DMS153 treated with DMSO at 0.1 percent for 48 hours (cell line): ENCODE data around the gene SEL1L.
A peak's percentile ranks its signal among the peaks of the same experiment; 100 is the strongest.
"Not testable (repeated sequence)": the region's sequence is repeated elsewhere in the genome, so short reads cannot be mapped to it uniquely, and the experiment has no call there.

Experiments used
- DNase-seq: peaks from one replicate; lab custom pipeline; 2025; ENCODE audit not compliant: unreplicated experiment; lab: John Stamatoyannopoulos, UW

SEL1L gene

DNA sequence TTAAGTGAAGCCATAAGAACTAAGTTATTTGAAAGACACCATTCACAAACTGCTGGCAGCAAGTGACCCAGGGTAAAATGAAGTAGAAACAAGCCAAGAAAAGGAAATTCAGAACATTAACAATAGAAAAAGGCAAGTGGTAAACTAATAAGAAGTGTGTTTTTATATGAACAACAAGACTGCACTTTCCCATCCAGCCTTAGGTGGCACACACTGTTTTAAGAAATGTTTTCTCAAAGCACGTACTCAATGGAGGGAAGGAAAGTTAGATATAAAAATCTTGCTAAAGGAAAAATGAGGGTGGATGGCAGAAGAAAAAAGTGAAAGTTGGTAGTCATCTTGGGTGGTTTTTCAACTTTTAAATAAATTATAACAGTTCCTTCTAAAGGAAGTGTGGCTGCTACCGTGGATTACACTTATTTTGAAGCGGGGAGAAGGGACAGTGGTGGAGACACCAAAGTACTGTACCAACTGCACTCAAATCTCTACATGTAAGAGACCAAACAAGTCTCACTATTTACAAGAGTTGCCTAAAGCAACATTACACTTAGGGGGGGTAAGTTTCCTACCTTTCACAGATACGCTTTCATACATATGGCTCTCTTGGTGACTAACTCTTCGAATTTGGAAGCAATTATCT lies 58.8 kb downstream of the SEL1L start:
- no peak for DNase-seq

DNA sequence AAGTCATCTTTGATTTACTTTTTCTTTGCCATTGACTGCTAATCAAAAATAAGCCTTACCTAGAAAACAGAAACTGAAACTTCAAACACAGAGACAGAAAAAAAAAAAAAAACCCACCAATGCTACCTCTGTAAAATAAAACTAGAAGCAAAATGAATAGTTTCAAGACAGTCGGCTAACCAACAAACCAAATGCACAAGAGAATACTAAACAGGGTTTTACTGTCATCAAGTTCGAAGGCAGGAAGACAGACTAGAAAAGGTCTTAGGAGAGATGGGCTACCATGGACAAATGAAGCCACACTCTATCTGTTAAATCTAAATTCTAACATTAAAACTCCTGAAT lies 59.5 kb downstream of the SEL1L start:
- no peak for DNase-seq

DNA sequence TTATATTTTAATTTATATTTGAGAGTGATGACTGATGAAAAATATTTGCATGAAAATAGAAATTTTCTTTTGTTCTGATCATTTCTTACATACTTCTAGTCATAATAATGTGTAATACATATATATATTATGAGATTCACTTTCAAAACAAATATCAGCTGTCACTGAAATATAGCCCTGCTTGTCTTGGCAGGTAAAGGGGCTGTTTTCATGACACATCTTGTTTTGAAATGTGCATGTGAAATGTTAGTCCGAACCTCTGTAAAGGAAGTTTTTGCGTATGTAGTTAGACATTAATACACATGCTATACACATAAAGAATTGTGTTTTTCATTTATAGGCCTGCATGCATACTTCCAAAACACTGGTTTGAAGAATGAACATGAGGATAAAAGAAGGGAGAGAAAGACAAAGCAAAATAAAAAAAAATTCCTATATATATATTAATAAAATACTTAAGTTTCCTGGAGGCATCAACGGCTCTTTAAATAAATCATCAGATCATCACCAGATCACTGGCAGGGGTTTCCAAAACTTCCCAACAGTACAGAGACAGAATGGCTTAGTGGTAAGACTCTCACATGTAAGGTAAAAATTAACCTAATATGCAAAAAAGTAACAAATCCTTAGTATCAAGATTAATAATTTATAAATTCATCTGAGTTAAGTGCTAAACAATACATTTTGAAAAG lies 60.1 kb downstream of the SEL1L start:
- DNase-seq: no peak

GRCh38 chr14:81472096-81472800 lies 61.4 kb downstream of the SEL1L start:
- DNase-seq: no peak

DNA sequence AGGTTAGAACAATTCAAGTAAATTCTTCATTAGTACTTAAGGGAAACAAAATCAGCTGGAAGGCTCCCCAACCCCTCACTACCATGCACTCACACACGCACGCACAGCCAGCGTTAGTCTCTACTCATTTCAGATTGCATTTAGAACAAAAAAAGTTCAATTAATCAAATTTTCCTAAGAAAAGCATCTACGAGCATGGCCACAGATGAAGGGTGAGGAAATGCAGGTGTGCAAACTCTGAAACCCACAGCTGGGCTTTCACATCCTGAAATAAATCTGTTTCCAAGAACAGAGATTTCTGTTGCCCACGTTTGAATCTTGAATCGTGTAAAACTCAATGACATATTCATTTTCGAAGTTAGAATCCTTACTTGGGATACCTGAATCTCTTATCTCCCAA lies 62.6 kb downstream of the SEL1L start:
- no peak for DNase-seq

DNA sequence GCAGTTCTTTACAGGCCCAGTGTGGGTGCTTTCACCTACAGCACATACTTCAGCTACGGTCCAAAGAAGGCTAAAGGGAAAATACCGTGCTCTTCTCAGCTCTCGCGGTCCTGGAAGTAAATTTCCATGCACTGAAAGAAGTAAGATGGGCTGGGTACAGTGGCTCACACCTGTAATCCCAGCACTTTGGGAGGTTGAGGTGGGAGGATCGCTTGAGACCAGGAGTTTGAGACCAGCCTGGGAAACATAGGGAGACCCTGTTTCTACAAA lies 63.2 kb downstream of the SEL1L start:
- not testable (repeated sequence) for DNase-seq

- DNase-seq: no peak
Observed at GRCh38 chr14:81466854-81467253, 66.8 kb downstream of the SEL1L start.

GRCh38 chr14:81465507-81466228 lies 68.0 kb downstream of the SEL1L start:
- DNase-seq: no peak

DNA sequence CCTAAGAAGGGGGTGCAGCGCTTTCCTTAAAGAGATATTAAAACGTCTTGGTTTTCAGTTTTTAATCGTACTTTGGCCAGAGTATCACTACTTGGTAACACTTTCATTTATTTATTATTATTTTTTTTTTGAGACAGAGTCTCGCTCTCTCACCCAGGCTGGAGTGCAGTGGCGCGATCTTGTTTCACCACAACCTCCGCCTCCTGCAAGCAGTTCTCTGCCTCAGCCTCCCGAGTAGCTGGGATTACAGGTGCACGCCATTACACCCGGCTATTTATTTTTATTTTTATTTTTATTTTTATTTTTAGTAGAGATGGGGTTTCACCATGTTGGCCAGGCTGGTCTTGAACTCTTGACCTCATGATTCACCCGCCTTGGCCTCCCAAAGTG lies 68.7 kb downstream of the SEL1L start:
- DNase-seq: not testable (repeated sequence)

- DNase-seq: peak; percentile 31
Observed at GRCh38 chr14:81464253-81465002, 69.2 kb downstream of the SEL1L start.

GRCh38 chr14:81462356-81462755 lies 71.3 kb downstream of the SEL1L start:
- not testable (repeated sequence) for DNase-seq

DNA sequence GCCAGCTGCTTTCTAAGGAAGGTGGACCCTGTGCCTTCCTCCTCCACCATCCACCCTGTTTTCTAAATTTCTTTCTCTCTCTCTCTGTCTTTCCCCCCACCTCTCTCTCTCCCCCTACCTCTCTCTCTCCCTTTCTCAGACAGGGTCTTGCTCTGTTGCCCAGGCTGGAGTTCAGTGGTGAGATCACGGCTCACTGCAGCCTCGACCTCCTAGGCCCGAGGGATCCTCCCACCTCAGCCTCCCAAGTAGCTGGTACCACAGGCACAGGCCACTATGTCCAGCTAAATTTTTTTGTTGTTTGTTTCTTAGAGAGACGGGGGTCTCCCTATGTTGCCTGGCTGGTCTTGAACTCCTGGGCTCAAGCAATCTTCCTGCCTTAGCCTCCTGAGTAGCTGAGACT lies 73.7 kb downstream of the SEL1L start:
- DNase-seq: no peak

GRCh38 chr14:81458352-81458751 lies 75.3 kb downstream of the SEL1L start:
- DNase-seq: no peak

DNA sequence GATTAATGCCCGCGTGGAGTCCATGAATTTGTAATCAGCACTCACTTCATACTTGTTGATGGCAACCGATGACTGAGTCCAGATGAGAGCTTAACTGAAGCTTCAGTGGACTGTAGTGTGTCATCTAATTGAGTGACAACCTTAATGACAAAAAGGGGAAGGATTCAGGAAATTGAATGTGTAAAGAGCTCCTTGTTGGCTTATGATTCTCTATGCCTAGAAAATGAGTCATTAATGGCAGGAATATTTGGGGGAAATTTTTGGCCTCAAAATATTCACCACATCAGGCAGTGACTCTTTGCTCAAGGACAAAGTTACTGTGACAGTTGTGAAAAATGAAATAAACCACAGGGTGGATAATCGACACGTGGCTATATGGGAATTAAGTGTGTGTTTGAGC lies 78.3 kb downstream of the SEL1L start:
- DNase-seq: no peak

DNA sequence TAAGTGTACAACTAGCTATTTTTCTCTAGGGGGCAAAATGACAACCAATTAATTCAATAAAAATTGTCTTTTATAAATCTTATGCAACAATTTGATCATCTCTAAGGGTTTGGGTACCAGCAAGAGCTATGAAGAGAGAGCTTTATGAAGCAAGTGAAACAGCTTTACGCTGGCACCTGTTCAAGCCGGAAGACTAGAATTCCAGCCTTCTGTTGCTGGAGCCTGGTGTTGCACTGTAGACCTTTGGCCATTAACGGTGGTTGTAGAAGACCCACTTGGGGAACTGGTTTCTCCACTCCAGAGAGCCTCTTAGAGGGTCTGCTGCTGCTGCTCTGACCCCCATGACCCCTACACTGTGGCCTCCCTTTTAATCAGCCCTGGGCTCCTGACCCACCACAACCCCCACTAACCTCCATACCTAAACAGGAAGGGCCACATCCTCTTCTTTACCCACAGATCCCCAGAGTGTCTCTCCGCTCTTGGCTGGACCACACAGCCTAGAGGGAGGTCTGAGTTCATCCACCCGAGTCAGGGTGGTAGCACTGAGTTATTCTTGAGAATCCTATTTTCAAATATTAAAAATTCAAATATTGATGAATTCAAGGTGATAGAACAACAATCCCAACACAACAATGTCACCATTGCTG lies 79.0 kb downstream of the SEL1L start:
- DNase-seq: no peak

- DNase-seq: peak; percentile 59
Observed at GRCh38 chr14:81453166-81453766, 80.4 kb downstream of the SEL1L start.

DNA sequence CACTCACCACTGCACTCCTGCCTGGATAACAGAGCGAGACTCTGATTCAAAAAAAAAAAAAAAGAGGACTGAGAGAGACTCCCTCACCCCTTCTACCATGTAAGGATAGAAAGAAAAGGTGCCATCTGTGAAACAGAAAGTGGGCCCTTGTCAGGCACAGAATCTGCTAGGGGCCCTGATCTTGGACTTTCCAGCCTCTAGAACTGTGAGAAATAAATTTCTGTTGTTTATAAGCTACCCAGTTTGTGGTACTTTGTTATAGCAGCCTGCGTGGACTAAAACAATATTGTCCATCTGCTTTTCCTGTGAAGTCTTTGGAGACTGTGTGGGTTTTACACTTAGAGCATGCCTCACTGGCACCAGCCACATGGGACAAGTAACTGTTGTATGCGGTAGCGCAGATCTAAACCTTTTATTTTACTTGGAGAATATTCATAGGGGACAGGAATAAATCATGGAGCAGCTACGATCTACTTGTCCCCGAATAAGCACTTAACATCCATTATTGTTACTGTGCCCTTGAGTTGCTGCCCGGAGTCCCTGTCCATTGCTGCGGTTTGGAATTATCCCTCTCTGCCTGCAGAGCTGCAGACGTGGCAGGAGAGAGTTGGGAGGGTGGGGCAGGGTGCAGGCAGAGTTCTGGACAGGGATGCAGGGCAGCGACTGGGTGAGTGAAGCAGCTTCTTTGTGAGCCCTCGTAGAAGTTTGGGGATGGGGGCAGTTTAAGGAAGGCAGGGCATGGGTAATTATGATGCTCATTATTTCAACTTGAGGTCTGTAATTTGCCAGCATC lies 81.1 kb downstream of the SEL1L start:
- no peak for DNase-seq

- DNase-seq: no peak
Observed at GRCh38 chr14:81450976-81451375, 82.7 kb downstream of the SEL1L start.

GRCh38 chr14:81450100-81450531 lies 83.5 kb downstream of the SEL1L start:
- DNase-seq: no peak

GRCh38 chr14:81449576-81449975 lies 84.1 kb downstream of the SEL1L start:
- no peak for DNase-seq
